Activated naive CD4-positive, alpha-beta T cell treated with anti-CD3 and anti-CD28 coated beads, Interleukin-2, amount 10 ng/mL, durations not matched to agents 7 days and 5 days (primary cell): ENCODE results near the gene PLEKHA7.
"Not testable (repeated sequence)": the region's sequence is repeated elsewhere in the genome, so short reads cannot be mapped to it uniquely, and the experiment has no call there.

Experiments used
- CTCF ChIA-PET: fragments of 350-600 bp; sonication (Branson Sonifier 250); formaldehyde crosslinking; loops from one replicate; lab custom pipeline; 2021; ENCODE audit warnings: antibody characterized with exemption; lab: Charles Lee
- DNase-seq: peaks from one replicate; pipeline ENCODE4 v3.0.0-alpha.2; 2020
- H3K27ac Mint-ChIP-seq: one replicate; pipeline ENCODE4 v1.8.0; 2021; ENCODE audit warnings: mild to moderate bottlenecking, moderate library complexity, mixed read lengths
- H3K27me3 Mint-ChIP-seq: one replicate; pipeline ENCODE4 v1.8.0; 2021; ENCODE audit warnings: mild to moderate bottlenecking, mixed read lengths
- H3K36me3 Mint-ChIP-seq: one replicate; pipeline ENCODE4 v1.8.0; 2021; ENCODE audit warnings: mixed read lengths
- H3K4me1 Mint-ChIP-seq: one replicate; pipeline ENCODE4 v1.8.0; 2021; ENCODE audit warnings: mixed read lengths
- H3K4me3 Mint-ChIP-seq: one replicate; pipeline ENCODE4 v1.8.0; 2021; ENCODE audit warnings: mild to moderate bottlenecking, moderate library complexity, mixed read lengths
- H3K9me3 Mint-ChIP-seq: one replicate; pipeline ENCODE4 v1.8.0; 2021; ENCODE audit warnings: mixed read lengths

Gene PLEKHA7

GRCh38 chr11:17014833-17015626 is 816 bp upstream of the PLEKHA7 start:
- Mint-ChIP-seq H3K4me1 (peaks cover 6% of the 10 kb centered on the region), H3K9me3 (no peaks in the 10 kb centered on the region), H3K27ac (no peak overlapping the region), H3K36me3 (peaks cover 3% of the 10 kb centered on the region), H3K4me3 (peak overlapping the region; percentile 88), H3K27me3 (peaks cover 30% of the 10 kb centered on the region)
- CTCF ChIA-PET: interaction anchor here (0.7 to 1.5 kb wide), 4 partner anchors 8 to 241 kb away, joined by 3 to 6 read pairs (median 4); no protein-coding TSS in a partner anchor
- peak; percentile 41 for DNase-seq

GRCh38 chr11:17013548-17014320 is 480 bp downstream of the PLEKHA7 start:
- H3K4me3 Mint-ChIP-seq: peak overlapping the region; percentile 24
- no peak overlapping the region for H3K27ac Mint-ChIP-seq
- peaks cover 32% of the 10 kb centered on the region for H3K27me3 Mint-ChIP-seq
- peak; percentile 52 for DNase-seq
- H3K9me3 Mint-ChIP-seq: no peaks in the 10 kb centered on the region
- H3K36me3 Mint-ChIP-seq: peaks cover 3% of the 10 kb centered on the region
- CTCF ChIA-PET: no interaction called here
- peaks cover 6% of the 10 kb centered on the region for H3K4me1 Mint-ChIP-seq

DNA sequence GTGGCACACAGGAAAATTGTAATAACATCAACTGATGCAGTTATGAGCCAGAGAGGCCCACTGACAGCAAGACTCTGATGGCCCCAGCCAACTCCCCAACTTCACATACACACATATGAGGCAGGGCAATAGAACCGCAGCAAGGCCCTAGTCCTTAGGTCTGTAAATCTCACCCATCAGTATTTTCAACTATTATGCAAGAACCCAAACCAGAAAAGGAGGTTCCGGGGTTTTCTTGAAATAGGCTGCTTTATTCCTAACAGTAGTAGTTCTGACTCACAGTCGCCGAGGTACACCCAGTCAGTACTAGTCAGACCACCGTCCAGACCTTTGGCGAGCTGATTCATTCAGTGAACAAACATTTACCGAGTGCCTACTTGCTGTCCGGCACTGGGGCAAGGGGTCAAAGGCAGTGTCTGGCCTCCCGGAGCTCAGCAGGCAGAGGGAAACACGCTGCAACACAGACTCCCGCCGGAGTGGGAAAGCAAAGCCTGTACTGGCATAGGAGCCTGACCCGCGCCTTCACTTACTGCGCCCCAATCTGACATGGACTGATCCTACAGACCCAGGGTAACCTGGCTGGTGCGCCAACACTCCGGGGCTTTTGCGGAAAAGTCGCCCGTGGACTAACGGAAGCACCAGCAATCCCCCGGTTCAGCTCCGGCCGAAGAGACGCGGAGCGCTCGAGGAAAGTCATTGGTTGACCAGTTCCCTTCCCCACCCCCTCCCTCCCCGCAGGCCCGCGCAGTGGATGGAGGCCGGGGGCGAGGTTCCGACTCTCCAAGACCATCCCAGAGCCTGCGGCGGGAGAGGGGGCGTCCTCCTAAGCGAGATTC is 1.3 kb downstream of the PLEKHA7 start:
- CTCF ChIA-PET: no interaction called here
- H3K27ac Mint-ChIP-seq: no peak overlapping the region
- H3K9me3 Mint-ChIP-seq: no peaks in the 10 kb centered on the region
- peaks cover 3% of the 10 kb centered on the region for H3K36me3 Mint-ChIP-seq
- DNase-seq: no peak
- H3K27me3 Mint-ChIP-seq: peaks cover 32% of the 10 kb centered on the region
- peaks cover 6% of the 10 kb centered on the region for H3K4me1 Mint-ChIP-seq
- no peak overlapping the region for H3K4me3 Mint-ChIP-seq

GRCh38 chr11:17012179-17012578 is 2.0 kb downstream of the PLEKHA7 start:
- CTCF ChIA-PET: no interaction called here
- DNase-seq: no peak
- H3K27ac Mint-ChIP-seq: no peak overlapping the region
- H3K4me3 Mint-ChIP-seq: no peak overlapping the region
- H3K9me3 Mint-ChIP-seq: no peaks in the 10 kb centered on the region
- H3K4me1 Mint-ChIP-seq: peaks cover 6% of the 10 kb centered on the region
- H3K27me3 Mint-ChIP-seq: peaks cover 32% of the 10 kb centered on the region
- peaks cover 3% of the 10 kb centered on the region for H3K36me3 Mint-ChIP-seq

GRCh38 chr11:17010851-17011420 is 3.3 kb downstream of the PLEKHA7 start:
- Mint-ChIP-seq H3K27me3 (peaks cover 20% of the 10 kb centered on the region), H3K9me3 (no peaks in the 10 kb centered on the region), H3K36me3 (peaks cover 3% of the 10 kb centered on the region), H3K4me3 (no peak overlapping the region), H3K27ac (no peak overlapping the region), H3K4me1 (peaks cover 6% of the 10 kb centered on the region)
- CTCF ChIA-PET: interaction anchor here (1.3 kb wide), 1 partner anchor 10 kb away, joined by 3 read pairs; no protein-coding TSS in a partner anchor
- DNase-seq: no peak

- Mint-ChIP-seq H3K36me3 (no peaks in the 10 kb centered on the region), H3K9me3 (no peaks in the 10 kb centered on the region), H3K27ac (no peak overlapping the region), H3K4me3 (no peak overlapping the region), H3K27me3 (peaks cover 5% of the 10 kb centered on the region), H3K4me1 (no peaks in the 10 kb centered on the region)
- CTCF ChIA-PET: interaction anchor here (0.8 kb wide), 1 partner anchor 17 kb away, joined by 3 read pairs; no protein-coding TSS in a partner anchor
- no peak for DNase-seq
Measured at GRCh38 chr11:17008099-17008498, 6.1 kb downstream of the PLEKHA7 start.

- no peaks in the 10 kb centered on the region for H3K4me1 Mint-ChIP-seq
- peaks cover 10% of the 10 kb centered on the region for H3K27me3 Mint-ChIP-seq
- H3K27ac Mint-ChIP-seq: no peak overlapping the region
- CTCF ChIA-PET: no interaction called here
- H3K4me3 Mint-ChIP-seq: no peak overlapping the region
- no peaks in the 10 kb centered on the region for H3K9me3 Mint-ChIP-seq
- H3K36me3 Mint-ChIP-seq: no peaks in the 10 kb centered on the region
- DNase-seq: no peak
Measured at GRCh38 chr11:17005646-17006045, 8.6 kb downstream of the PLEKHA7 start.

DNA sequence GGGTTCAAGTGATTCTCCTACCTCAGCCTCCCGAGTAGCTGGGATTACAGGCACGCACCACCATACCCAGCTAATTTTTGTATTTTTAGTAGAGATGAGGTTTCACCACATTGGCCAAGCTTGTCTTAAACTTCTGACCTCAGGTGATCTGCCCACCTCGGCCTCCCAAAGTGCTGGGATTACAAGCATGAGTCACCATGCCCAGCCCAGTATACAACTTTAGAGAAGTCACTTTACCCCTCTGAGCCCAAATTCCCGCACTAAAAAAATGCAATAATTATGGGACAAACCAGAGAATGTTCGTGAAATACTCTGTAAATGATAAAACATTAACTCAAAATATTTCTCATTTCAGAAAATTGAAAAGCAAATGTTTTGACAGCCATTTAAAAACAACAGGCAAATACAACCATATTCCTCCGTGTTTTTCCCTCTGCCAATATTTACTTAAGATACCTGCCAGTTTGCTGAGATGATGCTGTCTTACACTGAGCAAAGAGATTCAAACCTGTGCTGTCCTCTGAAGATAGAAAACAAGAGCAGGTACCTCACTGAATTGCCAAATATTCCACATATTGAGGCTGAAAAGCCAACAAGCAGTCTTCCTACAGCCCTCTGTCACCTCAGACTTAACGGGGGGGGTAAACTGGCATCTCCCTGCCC is 9.6 kb downstream of the PLEKHA7 start:
- CTCF ChIA-PET: no interaction called here
- H3K27ac Mint-ChIP-seq: no peak overlapping the region
- no peaks in the 10 kb centered on the region for H3K4me1 Mint-ChIP-seq
- no peak for DNase-seq
- no peak overlapping the region for H3K4me3 Mint-ChIP-seq
- no peaks in the 10 kb centered on the region for H3K36me3 Mint-ChIP-seq
- H3K27me3 Mint-ChIP-seq: peaks cover 8% of the 10 kb centered on the region
- H3K9me3 Mint-ChIP-seq: no peaks in the 10 kb centered on the region

- Mint-ChIP-seq H3K9me3 (no peaks in the 10 kb centered on the region), H3K27me3 (peaks cover 8% of the 10 kb centered on the region), H3K27ac (no peak overlapping the region), H3K4me3 (no peak overlapping the region), H3K4me1 (no peaks in the 10 kb centered on the region), H3K36me3 (no peaks in the 10 kb centered on the region)
- CTCF ChIA-PET: no interaction called here
- no peak for DNase-seq
Measured at GRCh38 chr11:17003426-17003825, 10.8 kb downstream of the PLEKHA7 start.

DNA sequence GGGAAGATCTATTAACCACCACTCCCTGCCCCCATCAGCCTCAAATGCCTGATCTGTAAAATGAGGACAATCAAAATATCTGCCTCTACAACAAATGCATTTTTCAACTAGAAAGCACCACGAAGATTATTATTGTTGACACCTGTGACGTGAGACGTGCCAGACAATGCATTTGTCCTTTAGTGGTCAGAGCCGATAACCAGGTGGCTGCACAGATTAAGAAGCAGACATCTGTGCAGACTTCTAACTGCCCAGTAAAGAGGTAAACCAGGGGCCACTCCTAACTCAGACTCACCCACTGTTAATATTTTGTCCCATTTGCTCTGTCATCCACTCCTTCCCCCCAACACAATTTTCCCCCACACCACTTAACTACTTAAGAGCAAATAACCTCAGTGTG is 11.7 kb downstream of the PLEKHA7 start:
- Mint-ChIP-seq H3K4me3 (no peak overlapping the region), H3K27ac (no peak overlapping the region), H3K9me3 (no peaks in the 10 kb centered on the region), H3K4me1 (no peaks in the 10 kb centered on the region), H3K36me3 (no peaks in the 10 kb centered on the region), H3K27me3 (peaks cover 8% of the 10 kb centered on the region)
- CTCF ChIA-PET: no interaction called here
- DNase-seq: no peak

GRCh38 chr11:17001806-17002205 is 12.4 kb downstream of the PLEKHA7 start:
- Mint-ChIP-seq H3K4me3 (no peak overlapping the region), H3K9me3 (no peaks in the 10 kb centered on the region), H3K4me1 (no peaks in the 10 kb centered on the region), H3K36me3 (no peaks in the 10 kb centered on the region), H3K27me3 (peaks cover 8% of the 10 kb centered on the region), H3K27ac (no peak overlapping the region)
- DNase-seq: no peak
- CTCF ChIA-PET: interaction anchor here (1.1 kb wide), 1 partner anchor 13 kb away, joined by 3 read pairs; no protein-coding TSS in a partner anchor

DNA sequence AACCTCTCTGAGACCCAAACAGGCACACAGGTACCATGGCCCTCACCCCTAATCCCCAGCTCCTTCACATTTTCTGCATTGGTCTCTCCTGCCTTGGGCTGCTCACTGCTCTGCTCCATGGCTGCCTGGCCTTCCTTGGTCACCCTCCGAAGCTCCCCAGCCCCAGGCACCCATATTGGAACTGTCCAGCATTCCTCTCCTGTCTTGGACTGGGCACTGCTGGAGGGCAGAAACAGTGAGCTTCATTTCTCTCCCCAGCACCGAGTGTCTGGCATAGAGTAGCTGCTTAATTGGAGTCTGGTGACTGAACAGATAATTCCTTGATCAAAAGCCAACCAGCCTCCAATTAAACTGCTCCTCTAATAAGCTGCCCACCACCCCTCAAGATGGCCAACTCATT is 13.2 kb downstream of the PLEKHA7 start:
- Mint-ChIP-seq H3K4me3 (no peak overlapping the region), H3K36me3 (no peaks in the 10 kb centered on the region), H3K27me3 (peaks cover 8% of the 10 kb centered on the region), H3K27ac (peak overlapping the region; percentile 39), H3K9me3 (no peaks in the 10 kb centered on the region), H3K4me1 (no peaks in the 10 kb centered on the region)
- no peak for DNase-seq
- CTCF ChIA-PET: interaction anchor here (0.9 to 1.1 kb wide), 2 partner anchors 9 to 12 kb away, joined by 3 read pairs; no protein-coding TSS in a partner anchor

DNA sequence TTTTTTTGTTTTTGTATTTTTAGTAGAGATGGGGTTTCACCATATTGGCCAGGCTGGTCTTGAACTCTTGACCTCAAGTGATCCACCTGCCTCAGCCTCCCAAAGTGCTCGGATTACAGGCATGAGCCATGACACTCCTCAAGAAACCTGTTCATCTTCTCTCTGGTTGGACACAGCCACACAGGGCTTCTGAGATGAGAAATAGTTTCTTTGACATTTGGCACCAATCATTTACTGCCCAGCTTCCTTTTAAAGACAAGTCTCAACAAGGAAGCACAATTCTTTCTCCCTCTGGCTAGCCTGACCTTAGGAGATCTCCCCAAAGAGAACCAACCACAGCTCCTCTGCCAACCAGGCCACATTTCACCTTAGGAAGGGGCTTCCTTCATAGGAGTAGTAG is 14.0 kb downstream of the PLEKHA7 start:
- CTCF ChIA-PET: interaction anchor here (0.9 kb wide), 1 partner anchor 10 kb away, joined by 3 read pairs; no protein-coding TSS in a partner anchor
- not testable (repeated sequence) for H3K4me1 Mint-ChIP-seq, H3K4me3 Mint-ChIP-seq, H3K27me3 Mint-ChIP-seq, H3K27ac Mint-ChIP-seq, DNase-seq, H3K36me3 Mint-ChIP-seq, H3K9me3 Mint-ChIP-seq
